Brain microvascular endothelial cell (primary cell): ENCODE measurements around the gene TXNDC2.

ENCODE experiments used
- DNase-seq: peaks from one replicate; pipeline ENCODE4 v3.0.0-alpha.2; 2020
- H3K27ac ChIP-seq: fragments of 250-450 bp; sonication (Bioruptor Pico); 2 replicates; pipeline ENCODE4 v1.5.1; 2020; ENCODE audit warnings: mild to moderate bottlenecking, moderate library complexity
- H3K27me3 ChIP-seq: fragments of 250-450 bp; sonication (Bioruptor Pico); replicated peaks from 2 replicates; pipeline ENCODE4 v1.5.1; 2020; ENCODE audit warnings: mild to moderate bottlenecking
- H3K36me3 ChIP-seq: fragments of 250-450 bp; sonication (Bioruptor Pico); replicated peaks from 2 replicates; pipeline ENCODE4 v1.5.1; 2020; ENCODE audit warnings: mild to moderate bottlenecking
- H3K4me3 ChIP-seq: 2 replicates; pipeline ENCODE4 v1.5.1; 2011; ENCODE audit warnings: low read depth, mild to moderate bottlenecking, control low read depth, low read length, moderate library complexity
- in situ Hi-C: cut with HindIII; loops from 2 replicates; pipeline ENCODE4 v1.10.0; 2017; ENCODE audit warnings: low sequenced_read_pairs, low pct_ligation_motif_present
- TF ChIP-seq, protein P1 (sequence below): IDR thresholded peaks from 2 replicates; pipeline ENCODE4 v1.5.1; 2011; ENCODE audit warnings: low read depth, mild to moderate bottlenecking, moderate library complexity, low read length, control low read depth, inconsistent platforms; ENCODE audit errors: missing control alignments

Gene TXNDC2

DNA sequence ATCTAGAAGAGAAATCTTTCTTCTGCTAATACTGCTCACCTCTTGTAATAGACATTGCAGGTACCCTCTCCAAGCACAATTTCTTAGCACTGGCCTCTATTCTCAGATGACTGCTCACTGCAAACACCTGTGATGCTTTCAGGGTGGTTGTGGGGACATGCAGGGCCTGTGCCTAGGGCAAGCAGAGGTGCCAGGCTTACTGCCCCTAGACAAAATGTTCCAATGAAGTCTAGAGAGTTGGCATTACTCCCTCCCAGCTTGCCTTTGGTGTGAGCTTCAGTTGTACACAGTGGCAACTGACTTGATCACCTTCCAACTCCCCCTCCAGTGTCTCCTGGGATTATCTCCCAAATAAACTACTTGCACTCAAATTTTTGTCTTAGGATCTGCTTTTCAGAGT lies 12.9 kb upstream of the TXNDC2 start:
- in situ Hi-C loops, result no loop called here
- Histone ChIP-seq H3K27me3 (no peaks in the 10 kb centered on the region), H3K27ac (no peak overlapping the region), H3K36me3 (no peaks in the 10 kb centered on the region), H3K4me3 (no peak overlapping the region)
- TF ChIP-seq, protein P1, sequence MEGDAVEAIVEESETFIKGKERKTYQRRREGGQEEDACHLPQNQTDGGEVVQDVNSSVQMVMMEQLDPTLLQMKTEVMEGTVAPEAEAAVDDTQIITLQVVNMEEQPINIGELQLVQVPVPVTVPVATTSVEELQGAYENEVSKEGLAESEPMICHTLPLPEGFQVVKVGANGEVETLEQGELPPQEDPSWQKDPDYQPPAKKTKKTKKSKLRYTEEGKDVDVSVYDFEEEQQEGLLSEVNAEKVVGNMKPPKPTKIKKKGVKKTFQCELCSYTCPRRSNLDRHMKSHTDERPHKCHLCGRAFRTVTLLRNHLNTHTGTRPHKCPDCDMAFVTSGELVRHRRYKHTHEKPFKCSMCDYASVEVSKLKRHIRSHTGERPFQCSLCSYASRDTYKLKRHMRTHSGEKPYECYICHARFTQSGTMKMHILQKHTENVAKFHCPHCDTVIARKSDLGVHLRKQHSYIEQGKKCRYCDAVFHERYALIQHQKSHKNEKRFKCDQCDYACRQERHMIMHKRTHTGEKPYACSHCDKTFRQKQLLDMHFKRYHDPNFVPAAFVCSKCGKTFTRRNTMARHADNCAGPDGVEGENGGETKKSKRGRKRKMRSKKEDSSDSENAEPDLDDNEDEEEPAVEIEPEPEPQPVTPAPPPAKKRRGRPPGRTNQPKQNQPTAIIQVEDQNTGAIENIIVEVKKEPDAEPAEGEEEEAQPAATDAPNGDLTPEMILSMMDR, result no peak
- no peak for DNase-seq

DNA sequence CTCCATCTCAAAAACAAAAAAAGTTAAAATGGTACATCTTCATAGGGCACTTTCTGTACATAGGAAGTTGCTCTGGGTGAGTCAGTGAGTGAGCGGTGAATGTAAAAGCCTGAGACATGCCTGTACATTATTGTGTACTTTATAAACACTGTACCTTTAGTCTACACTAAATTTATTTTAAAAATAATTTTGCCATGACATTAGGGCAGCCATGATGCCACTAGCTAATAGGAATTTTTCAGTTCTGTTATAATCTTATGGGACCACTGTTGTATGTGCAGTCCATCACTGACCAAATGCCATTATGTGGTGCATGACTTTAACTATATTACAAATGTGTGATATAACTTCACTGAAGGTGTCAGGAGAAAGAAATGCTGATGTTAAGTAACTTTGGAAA lies 11.0 kb upstream of the TXNDC2 start:
- Histone ChIP-seq H3K27ac (no peak overlapping the region), H3K36me3 (no peaks in the 10 kb centered on the region), H3K4me3 (no peak overlapping the region), H3K27me3 (no peaks in the 10 kb centered on the region)
- TF ChIP-seq, protein P1, result no peak
- DNase-seq, result no peak
- in situ Hi-C loops, result no loop called here

- in situ Hi-C loops, result no loop called here
- Histone ChIP-seq H3K27ac (peak overlapping the region; percentile 72), H3K36me3 (no peaks in the 10 kb centered on the region), H3K27me3 (no peaks in the 10 kb centered on the region), H3K4me3 (no peak overlapping the region)
- TF ChIP-seq, protein P1, result no peak
- no peak for DNase-seq
Observed at GRCh38 chr18:9876212-9876866, 9.4 kb upstream of the TXNDC2 start.

DNA sequence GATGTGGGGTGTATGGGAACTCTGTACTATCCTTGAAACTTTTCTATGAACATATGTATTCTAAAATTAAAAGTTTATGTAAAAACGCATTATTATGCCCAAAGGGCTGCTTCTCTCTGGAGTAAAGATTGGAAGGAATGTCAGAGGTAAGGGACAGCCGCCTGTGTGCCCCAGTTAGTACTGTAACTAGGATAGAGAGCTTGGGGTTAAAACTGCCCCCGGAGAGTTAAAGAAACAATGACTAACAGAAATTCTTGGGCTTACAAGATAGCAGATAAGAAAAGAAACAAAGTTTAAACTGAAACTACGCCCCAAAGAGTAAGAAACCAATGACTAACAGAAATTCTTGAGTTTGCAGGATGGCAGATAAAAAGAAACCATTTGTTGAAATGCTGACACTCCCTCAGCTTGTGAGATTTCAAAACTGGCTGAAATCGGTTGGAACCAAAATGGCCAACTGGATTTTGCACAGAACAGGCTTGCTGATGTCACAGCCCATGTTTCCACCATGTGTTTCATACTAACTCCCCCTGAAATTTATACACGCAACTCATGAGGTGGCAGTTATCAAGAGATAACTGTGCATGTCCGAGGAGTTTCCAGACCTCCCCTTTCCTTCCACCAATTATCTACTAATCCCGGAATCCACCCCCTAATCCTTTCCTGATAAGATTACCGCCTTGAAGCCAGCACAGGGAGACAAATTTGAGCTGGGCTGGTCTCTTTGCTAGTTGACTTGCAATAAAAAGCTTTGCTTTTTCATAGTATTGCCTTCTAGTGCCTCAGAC lies 8.7 kb upstream of the TXNDC2 start:
- DNase-seq, result peak; percentile 92
- Histone ChIP-seq H3K36me3 (no peaks in the 10 kb centered on the region), H3K4me3 (peak overlapping the region; percentile 48), H3K27ac (peak overlapping the region; percentile 72), H3K27me3 (no peaks in the 10 kb centered on the region)
- in situ Hi-C loops, result no loop called here
- TF ChIP-seq, protein P1, result no peak

DNA sequence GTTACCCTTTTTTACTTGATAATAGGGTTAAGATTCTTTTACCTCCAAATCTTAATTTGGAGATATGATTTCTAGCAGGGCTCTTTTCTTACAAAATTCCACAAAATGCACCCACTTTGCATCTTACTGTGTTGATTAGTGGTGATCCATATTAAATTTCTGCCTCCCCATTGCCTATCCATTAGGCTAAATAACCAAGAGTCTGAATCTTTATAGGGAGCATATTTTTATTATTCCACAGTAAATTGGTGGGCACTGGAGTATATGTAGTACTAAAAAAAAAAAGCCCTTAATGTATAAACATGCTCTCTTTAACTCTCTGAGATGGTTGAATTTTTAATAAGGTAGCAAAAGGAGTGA lies 8.1 kb upstream of the TXNDC2 start:
- no peaks in the 10 kb centered on the region for H3K36me3 ChIP-seq
- peak overlapping the region; percentile 72 for H3K27ac ChIP-seq
- in situ Hi-C loops, result no loop called here
- DNase-seq, result no peak
- TF ChIP-seq, protein P1, result no peak
- H3K27me3 ChIP-seq, result no peaks in the 10 kb centered on the region
- peak overlapping the region; percentile 48 for H3K4me3 ChIP-seq
